Right lobe of liver (tissue), 6 donors: Measurements from ENCODE around the gene ENTR1. TPM values are rescaled to one million over a fixed set of nuclear protein-coding genes. Genes with fewer than 3 reads are reported as not detected.

Source experiments
- ATAC-seq, 4 donors: fragments of 200-7000 bp; cut with Tn5 transposase; one replicate each; pipeline ENCODE4 v1.9.1; 2020; ENCODE audit warnings: mild to moderate bottlenecking in 4 of 4, moderate library complexity in 4 of 4
- DNase-seq, 3 donors: peaks; one replicate each; pipeline ENCODE4 v3.0.0-alpha.2; 2020
- H3K27ac ChIP-seq, 3 donors: fragments of 200-600 bp; one replicate each; pipeline ENCODE4 v1.8.0; 2022
- H3K27me3 ChIP-seq, 2 donors: fragments of 200-600 bp; one replicate each; pipeline ENCODE4 v1.8.0; 2022
- H3K36me3 ChIP-seq, 4 donors: fragments of 200-600 bp; sonication (generic) in 1 of 4; one replicate each; pipeline versions ENCODE4 v1.5.1 to v1.8.0; 2017 to 2022; ENCODE audit warnings: control low read depth in 1 of 4
- H3K4me1 ChIP-seq, 4 donors: fragments of 200-600 bp; sonication (generic) in 1 of 4; one replicate each; pipeline versions ENCODE4 v1.5.1 to v1.8.0; 2017 to 2022; ENCODE audit warnings: control low read depth in 1 of 4
- H3K4me3 ChIP-seq, 3 donors: fragments of 200-600 bp; one replicate each; pipeline ENCODE4 v1.8.0; 2022
- H3K9me3 ChIP-seq, 4 donors: fragments of 200-600 bp; sonication (generic) in 1 of 4; one replicate each; pipeline versions ENCODE4 v1.5.1 to v1.8.0; 2017 to 2022; ENCODE audit warnings: control low read depth in 1 of 4
- POLR2A ChIP-seq: fragments of 450-650 bp; IDR thresholded peaks from one replicate; pipeline ENCODE4 v1.6.1; 2017; ENCODE audit warnings: antibody characterized with exemption, mild to moderate bottlenecking
- WGBS: methylation state at CpG from one replicate; pipeline ENCODE4 v1.1.6; 2018; ENCODE audit warnings: low coverage, low lambda C conversion rate; ENCODE audit not compliant: insufficient coverage; ENCODE audit errors: missing lambda C conversion rate; 5-methylcytosine and 5-hydroxymethylcytosine counted together
- intact Hi-C, 2 donors: fragments of 100-400 bp; cut with DNase I; formaldehyde crosslinking; loops; one replicate each; pipeline versions ENCODE4 v1.11.2 to v1.14.1; 2022
- total RNA-seq, 6 experiments: library from RNA; depleted of rRNA in 2 of 6; stranded (reverse); fragments of >200 nt in 2 of 6; fragmentation: NEBNext Ultra II Directional in 3 of 6; extraction: Animal tissue kit (Norgen Biotek cat#: 25700) in 3 of 6; gene quantifications; one replicate each; pipeline versions ENCODE4 v1.1.0 to v1.2.4, GENCODE V29; 2016 to 2023
- TF ChIP-seq, protein P1 (sequence below), 4 donors: fragments of 200-600 bp in 3 of 4; fragments of 450-650 bp in 1 of 4; IDR thresholded peaks; one replicate each; pipeline versions ENCODE4 v1.5.1 to v1.8.0; 2016 to 2022; ENCODE audit warnings: antibody characterized with exemption in 4 of 4, mild to moderate bottlenecking in 2 of 4
- donor health status: DM: no; HTN: yes; CAD: no.
- donor health status: DM: no; HTN: no; CAD: no.
- donor health status: DM: no; HTN: no; CAD: no.
- donor health status: DM: no; HTN: yes; CAD: no.
- donor health status: DM: no; HTN: yes; CAD: no.

Gene ENTR1
- total RNA-seq, 6 experiments from 2014 or later, result 27.9 to 53.5 (median 35.4) TPM

DNA sequence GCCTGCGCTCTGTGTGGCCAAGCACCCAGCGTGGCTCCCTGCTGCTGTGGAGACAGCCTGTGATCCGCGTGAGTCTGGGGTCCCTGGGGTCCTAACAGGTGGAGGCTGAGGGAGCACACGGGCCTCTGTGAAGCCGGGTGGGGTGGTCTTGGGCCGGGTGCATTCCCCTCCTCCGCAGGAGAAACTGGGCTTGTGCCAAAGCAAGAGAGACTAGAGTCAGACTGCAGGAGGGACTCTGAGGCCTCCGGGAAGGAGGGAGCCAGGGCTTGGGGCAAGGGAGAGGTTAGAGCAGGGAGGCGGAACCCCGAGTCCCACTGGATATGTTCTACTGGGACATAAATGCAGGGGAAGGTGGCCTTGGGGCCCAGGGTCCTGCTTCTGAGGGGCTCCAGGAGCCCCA, 57.3 kb downstream of the ENTR1 start:
- DNase-seq (no peak), ATAC-seq (no peak)
- H3K9me3 ChIP-seq, result no peaks in the 10 kb centered on the region
- WGBS, result no CpG with 5 or more reads among the region's 11 CpGs
- intact Hi-C loops, result no loop called here
- H3K27ac ChIP-seq, result no peak overlapping the region
- no peak overlapping the region for H3K4me3 ChIP-seq
- no peaks in the 10 kb centered on the region for H3K36me3 ChIP-seq
- no peaks in the 10 kb centered on the region for H3K27me3 ChIP-seq
- H3K4me1 ChIP-seq, result no peaks in the 10 kb centered on the region
- TF ChIP-seq POLR2A, result no peak
- TF ChIP-seq, protein P1, sequence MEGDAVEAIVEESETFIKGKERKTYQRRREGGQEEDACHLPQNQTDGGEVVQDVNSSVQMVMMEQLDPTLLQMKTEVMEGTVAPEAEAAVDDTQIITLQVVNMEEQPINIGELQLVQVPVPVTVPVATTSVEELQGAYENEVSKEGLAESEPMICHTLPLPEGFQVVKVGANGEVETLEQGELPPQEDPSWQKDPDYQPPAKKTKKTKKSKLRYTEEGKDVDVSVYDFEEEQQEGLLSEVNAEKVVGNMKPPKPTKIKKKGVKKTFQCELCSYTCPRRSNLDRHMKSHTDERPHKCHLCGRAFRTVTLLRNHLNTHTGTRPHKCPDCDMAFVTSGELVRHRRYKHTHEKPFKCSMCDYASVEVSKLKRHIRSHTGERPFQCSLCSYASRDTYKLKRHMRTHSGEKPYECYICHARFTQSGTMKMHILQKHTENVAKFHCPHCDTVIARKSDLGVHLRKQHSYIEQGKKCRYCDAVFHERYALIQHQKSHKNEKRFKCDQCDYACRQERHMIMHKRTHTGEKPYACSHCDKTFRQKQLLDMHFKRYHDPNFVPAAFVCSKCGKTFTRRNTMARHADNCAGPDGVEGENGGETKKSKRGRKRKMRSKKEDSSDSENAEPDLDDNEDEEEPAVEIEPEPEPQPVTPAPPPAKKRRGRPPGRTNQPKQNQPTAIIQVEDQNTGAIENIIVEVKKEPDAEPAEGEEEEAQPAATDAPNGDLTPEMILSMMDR (IDR thresholded peaks at IDR 0.05), result no peak

DNA sequence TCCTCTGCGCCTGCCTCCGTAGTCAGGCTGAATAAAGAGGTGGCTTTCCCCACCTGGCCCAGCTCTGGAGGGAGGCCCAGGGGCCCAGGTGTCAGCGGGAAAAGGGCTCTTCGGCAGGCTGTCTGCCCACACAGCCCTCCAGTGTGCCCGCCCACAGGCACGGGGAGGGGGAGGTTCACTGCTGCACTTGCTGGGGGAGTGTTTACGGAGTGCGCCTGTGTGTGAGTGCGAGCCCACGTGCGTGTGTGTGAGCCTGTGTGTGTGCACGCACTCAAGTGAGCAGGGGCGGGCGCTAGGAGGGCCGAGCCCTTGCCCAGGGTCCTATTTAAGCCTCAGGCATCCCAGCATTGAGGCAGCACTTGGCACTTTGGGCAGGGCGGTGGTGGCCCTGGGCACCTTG, 57.7 kb downstream of the ENTR1 start:
- WGBS, result 71% methylated on average over 4 of the region's 16 CpGs
- Histone ChIP-seq H3K4me1 (no peaks in the 10 kb centered on the region), H3K27me3 (no peaks in the 10 kb centered on the region), H3K27ac (no peak overlapping the region), H3K9me3 (no peaks in the 10 kb centered on the region), H3K4me3 (no peak overlapping the region), H3K36me3 (no peaks in the 10 kb centered on the region)
- no peak for TF ChIP-seq POLR2A
- TF ChIP-seq, protein P1 (IDR thresholded peaks at IDR 0.05), result no peak
- intact Hi-C loops, result no loop called here
- DNase-seq (no peak), ATAC-seq (no peak)

Other genes with a start within 250 kb of the ENTR1 start
- not detected for gene LHX3, start 205.5 kb downstream of the ENTR1 start, total RNA-seq
- gene QSOX2, start 164.8 kb downstream of the ENTR1 start, total RNA-seq, result 1 to 10 TPM; 2.9 to 8.7 (median 6.4) TPM
- gene CCDC187, start 106.5 kb downstream of the ENTR1 start, total RNA-seq, result under 1 TPM in 3 of 6 experiments, not detected in 3; 0.09 to 0.80 (median 0.62) TPM
- gene GPSM1, start 83.1 kb downstream of the ENTR1 start, total RNA-seq, result 1 to 10 TPM; 1.3 to 4.8 (median 4.1) TPM
- gene DNLZ, start 46.9 kb downstream of the ENTR1 start, total RNA-seq, result 10 to 100 TPM in 3 of 6 experiments, 1 to 10 TPM in 3; 5.0 to 26.0 (median 10.4) TPM
- gene CARD9, start 36.9 kb downstream of the ENTR1 start, total RNA-seq, result 1 to 10 TPM in 3 of 6 experiments, under 1 TPM in 3; 0.48 to 1.6 (median 1.1) TPM
- gene SNAPC4, start 10.4 kb downstream of the ENTR1 start, total RNA-seq, result 1 to 10 TPM; 3.8 to 6.5 (median 5.4) TPM
- gene PMPCA, start within 50 bp of the ENTR1 start, total RNA-seq, result 10 to 100 TPM; 49.6 to 64.9 (median 52.8) TPM
- 1 to 10 TPM; 5.9 to 7.6 (median 6.0) TPM for gene INPP5E, start 29.2 kb upstream of the ENTR1 start, total RNA-seq
- gene SEC16A, start 72.4 kb upstream of the ENTR1 start, total RNA-seq, result 100 to 1,000 TPM in 2 of 6 experiments, 10 to 100 TPM in 4; 46.9 to 108 (median 72.0) TPM
- 10 to 100 TPM; 17.4 to 26.2 (median 19.3) TPM for gene NOTCH1, start 135.4 kb upstream of the ENTR1 start, total RNA-seq